ENCODE results near the gene PHF8.

Gene PHF8

GRCh38 chrX:54012830-54013500 lies 31.3 kb downstream of the PHF8 start:
- DNase-seq (ENCODE audit: low spot score) = no peak

DNA sequence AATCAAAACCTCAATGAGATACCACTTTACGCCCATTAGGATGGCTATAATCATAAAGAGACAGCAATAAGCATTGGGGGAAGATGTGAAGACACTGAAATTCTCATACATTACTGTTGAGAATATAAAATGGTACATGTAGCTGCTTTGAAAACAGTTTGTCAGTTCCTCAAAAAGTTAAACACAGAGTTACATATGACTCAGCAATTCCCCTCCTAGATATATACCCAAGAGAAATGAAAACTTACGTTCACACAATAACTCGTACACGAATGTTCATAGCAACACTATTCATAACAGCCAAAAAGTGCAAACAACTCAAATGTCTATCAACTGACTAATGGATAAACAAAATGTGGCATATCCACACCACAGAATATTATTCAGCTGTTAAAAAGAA lies 36.6 kb downstream of the PHF8 start:
- DNase-seq (ENCODE audit: low spot score) = no peak

DNA sequence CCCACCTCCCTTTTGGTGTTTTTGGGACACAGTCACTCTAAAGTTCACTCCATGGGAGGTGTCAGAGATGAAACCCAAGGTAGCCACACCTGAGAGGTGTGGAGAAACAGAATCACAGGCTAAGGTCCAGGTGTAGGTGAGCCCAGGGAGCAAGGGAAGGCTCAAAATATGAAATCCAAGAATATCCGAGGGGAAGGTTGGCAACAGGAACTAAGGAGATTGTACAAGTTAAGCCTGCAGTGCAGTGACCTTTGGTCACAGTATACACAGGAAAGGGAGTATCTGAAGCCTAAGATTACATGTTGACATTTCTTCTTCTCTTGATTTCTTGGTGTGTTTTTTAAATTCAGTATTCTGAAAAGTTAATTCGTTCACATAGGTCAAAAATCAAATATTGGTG lies 46.5 kb downstream of the PHF8 start:
- DNase-seq (ENCODE audit: low spot score) = no peak

GRCh38 chrX:53992589-53992988 lies 51.7 kb downstream of the PHF8 start:
- no peak for DNase-seq (ENCODE audit: low spot score)

DNA sequence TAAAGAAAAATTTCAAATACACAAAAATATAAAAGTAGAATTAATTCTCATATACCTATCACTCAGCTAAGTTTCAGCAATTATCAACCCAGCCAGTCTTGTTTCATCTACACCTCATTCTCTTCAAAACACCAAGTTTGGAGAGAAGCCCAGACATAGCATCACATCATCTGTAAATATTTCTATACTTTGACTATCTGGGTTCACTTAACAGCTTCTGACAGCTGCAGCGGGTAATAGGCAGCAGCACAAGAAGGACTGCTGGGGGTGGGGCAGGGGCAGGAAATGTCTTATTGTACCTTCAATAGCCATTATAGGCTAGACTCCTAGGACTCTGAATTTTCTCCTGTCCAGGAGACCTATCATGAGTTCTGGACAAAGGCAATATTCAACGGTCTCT lies 54.1 kb downstream of the PHF8 start:
- DNase-seq (ENCODE audit: low spot score) = no peak

DNA sequence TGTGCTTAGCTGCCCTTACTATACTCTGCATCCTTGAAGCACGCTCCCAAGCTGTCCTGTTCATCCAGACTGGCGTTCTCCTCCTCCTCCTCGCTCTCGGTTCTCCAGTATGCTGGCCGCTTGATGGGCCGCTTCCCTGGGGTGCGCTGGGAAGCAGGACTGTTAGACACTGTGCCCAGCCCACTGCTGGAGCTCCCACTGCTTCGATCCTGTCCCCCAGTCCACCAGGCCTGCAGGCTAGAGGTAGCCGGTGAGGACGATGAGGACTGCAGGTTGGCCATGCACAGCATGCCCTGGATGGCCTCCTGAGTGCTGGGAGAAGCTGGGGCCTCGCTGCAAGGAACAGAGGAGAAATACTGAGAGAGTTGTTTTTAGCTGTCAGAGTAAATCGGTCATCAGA lies 59.4 kb downstream of the PHF8 start:
- no peak for DNase-seq (ENCODE audit: low spot score)

GRCh38 chrX:53974529-53974928 lies 69.7 kb downstream of the PHF8 start:
- DNase-seq (ENCODE audit: low spot score) = no peak

DNA sequence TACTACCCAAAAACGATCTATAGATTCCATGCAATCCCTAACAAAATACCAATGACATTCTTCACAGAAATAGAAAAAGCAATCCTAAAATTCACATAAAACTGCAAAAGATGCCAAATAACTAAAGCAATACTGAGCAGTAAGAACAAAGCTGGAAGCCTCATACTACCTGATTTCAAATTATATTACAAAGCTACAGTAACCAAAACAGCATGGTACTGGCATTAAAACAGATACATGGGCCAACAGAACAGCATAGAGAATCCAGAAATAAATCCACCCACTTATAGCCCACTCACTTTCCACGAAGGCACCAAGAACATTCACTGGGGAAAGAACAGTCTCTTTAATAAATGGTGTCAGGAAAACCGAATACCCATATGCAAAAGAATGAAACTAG lies 74.7 kb downstream of the PHF8 start:
- no peak for DNase-seq (ENCODE audit: low spot score)

GRCh38 chrX:53950130-53950733 lies 94.0 kb downstream of the PHF8 start:
- DNase-seq (ENCODE audit: low spot score) = no peak

GRCh38 chrX:53940180-53940579 lies 104.1 kb downstream of the PHF8 start:
- no peak for DNase-seq (ENCODE audit: low spot score)

DNA sequence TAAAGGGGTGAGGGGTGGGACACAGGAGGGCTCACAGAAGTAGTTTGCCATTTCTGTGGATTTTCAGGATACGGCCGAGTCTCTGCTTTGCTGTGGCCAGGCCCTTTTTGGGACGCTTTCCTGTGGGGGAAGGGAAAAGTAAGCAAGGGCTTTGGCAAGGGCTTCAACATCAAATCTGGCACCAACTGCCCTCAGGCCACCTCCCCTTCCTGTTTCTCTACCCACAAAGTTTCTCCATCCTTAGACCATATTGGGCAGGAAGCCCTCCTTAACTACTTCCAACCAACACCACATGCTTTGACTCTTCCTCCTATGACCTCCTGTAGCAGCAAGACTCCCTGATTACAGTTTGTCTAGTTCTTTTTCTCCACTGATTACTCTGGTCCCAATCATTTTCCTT lies 105.1 kb downstream of the PHF8 start:
- no peak for DNase-seq (ENCODE audit: low spot score)

- peak; percentile 33 for DNase-seq (ENCODE audit: low spot score)
Measured at GRCh38 chrX:53930515-53931380, 113.5 kb downstream of the PHF8 start.

- no peak for DNase-seq (ENCODE audit: low spot score)
Measured at GRCh38 chrX:53926030-53926429, 118.2 kb downstream of the PHF8 start.

DNA sequence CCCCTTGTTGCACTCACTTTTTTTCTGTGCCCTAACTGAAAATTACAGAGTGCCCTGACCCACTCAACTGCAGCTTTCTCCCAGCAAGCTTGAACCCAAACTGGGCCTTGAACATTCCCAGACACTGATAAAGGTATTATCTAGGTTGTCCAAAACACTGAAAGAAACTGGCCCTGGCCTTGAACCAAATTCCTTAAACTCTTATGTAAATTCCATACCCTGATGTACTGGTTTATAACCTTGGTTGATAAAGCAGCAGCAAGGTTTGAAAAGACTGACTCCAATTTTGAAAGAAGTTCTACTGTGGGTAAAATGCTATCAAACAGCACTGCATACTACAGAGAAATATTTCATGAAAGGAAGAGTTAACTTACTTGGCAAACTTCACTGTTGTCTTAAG lies 125.6 kb downstream of the PHF8 start:
- DNase-seq (ENCODE audit: low spot score) = no peak

- no peak for DNase-seq (ENCODE audit: low spot score)
Measured at GRCh38 chrX:53900623-53901022, 143.7 kb downstream of the PHF8 start.

GRCh38 chrX:53895270-53895669 lies 149.0 kb downstream of the PHF8 start:
- DNase-seq (ENCODE audit: low spot score) = no peak
